ENCODE data around the gene MMAB. TPM values are rescaled to one million over a fixed set of nuclear protein-coding genes. Genes with fewer than 3 reads are reported as not detected.

The MMAB gene
- total RNA-seq, 4 donors from 2014 or later, result 21.2 to 54.3 (median 25.6) TPM

- peaks cover 0 to 59% of the 10 kb centered on the region in 2 donors for H3K36me3 ChIP-seq
- DNase-seq (no peak), ATAC-seq (no peak)
- intact Hi-C loops (cut with DNase I; ENCODE audit: low total_unique reads) (no loop called here), in situ Hi-C loops (cut with MboI; ENCODE audit: low sequenced_read_pairs in 4 of 4) (no loop called here)
- H3K27ac ChIP-seq, result no peak overlapping the region
- no peaks in the 10 kb centered on the region for H3K9me3 ChIP-seq
- H3K27me3 ChIP-seq, result no peaks in the 10 kb centered on the region
- H3K4me3 ChIP-seq, result no peak overlapping the region
- peaks cover 0 to 2% of the 10 kb centered on the region in 2 donors for H3K4me1 ChIP-seq
- TF ChIP-seq CTCF (IDR thresholded peaks at IDR 0.05 in 4 of 5, conservative IDR thresholded peaks at IDR 0.05 in 1 of 5), result no peak
Measured at GRCh38 chr12:109581334-109581691, 8.0 kb upstream of the MMAB start.

GRCh38 chr12:109580684-109581333, 7.5 kb upstream of the MMAB start:
- Histone ChIP-seq H3K4me3 (no peak overlapping the region), H3K27ac (no peak overlapping the region), H3K27me3 (no peaks in the 10 kb centered on the region), H3K4me1 (peaks cover 0 to 2% of the 10 kb centered on the region in 2 donors), H3K36me3 (peaks cover 0 to 59% of the 10 kb centered on the region in 2 donors), H3K9me3 (no peaks in the 10 kb centered on the region)
- no peak for TF ChIP-seq POLR2A (IDR thresholded peaks at IDR 0.05)
- no peak for TF ChIP-seq CTCF (IDR thresholded peaks at IDR 0.05 in 4 of 5, conservative IDR thresholded peaks at IDR 0.05 in 1 of 5)
- in situ Hi-C loops (cut with MboI; ENCODE audit: low sequenced_read_pairs in 4 of 4) (no loop called here), intact Hi-C loops (cut with DNase I; ENCODE audit: low total_unique reads) (no loop called here)
- no peak for ATAC-seq
- no peak for DNase-seq

GRCh38 chr12:109580272-109580671, 7.0 kb upstream of the MMAB start:
- DNase-seq (no peak), ATAC-seq (no peak)
- no peak overlapping the region for H3K27ac ChIP-seq
- no peak for TF ChIP-seq CTCF (IDR thresholded peaks at IDR 0.05 in 4 of 5, conservative IDR thresholded peaks at IDR 0.05 in 1 of 5)
- peaks cover 0 to 61% of the 10 kb centered on the region in 2 donors for H3K36me3 ChIP-seq
- H3K4me1 ChIP-seq, result peaks cover 0 to 2% of the 10 kb centered on the region in 2 donors
- intact Hi-C loops (cut with DNase I; ENCODE audit: low total_unique reads) (no loop called here), in situ Hi-C loops (cut with MboI; ENCODE audit: low sequenced_read_pairs in 4 of 4) (no loop called here)
- no peak overlapping the region for H3K4me3 ChIP-seq
- H3K9me3 ChIP-seq, result no peaks in the 10 kb centered on the region
- no peaks in the 10 kb centered on the region for H3K27me3 ChIP-seq

GRCh38 chr12:109579639-109580038, 6.3 kb upstream of the MMAB start:
- ATAC-seq, result no peak
- Histone ChIP-seq H3K4me1 (peaks cover 5 to 6% of the 10 kb centered on the region in 2 donors), H3K36me3 (peaks cover 0 to 66% of the 10 kb centered on the region in 2 donors), H3K4me3 (no peak overlapping the region), H3K27me3 (no peaks in the 10 kb centered on the region), H3K9me3 (no peaks in the 10 kb centered on the region), H3K27ac (no peak overlapping the region)
- in situ Hi-C loops (cut with MboI; ENCODE audit: low sequenced_read_pairs in 4 of 4) (no loop called here), intact Hi-C loops (cut with DNase I; ENCODE audit: low total_unique reads) (no loop called here)
- no peak for DNase-seq
- no peak for TF ChIP-seq CTCF (IDR thresholded peaks at IDR 0.05 in 4 of 5, conservative IDR thresholded peaks at IDR 0.05 in 1 of 5)
